ENCODE data around the gene TCF3.

- TF ChIP-seq EZH2 (IDR thresholded peaks at IDR 0.05; ENCODE audit: insufficient read depth, poor library complexity, severe bottlenecking) (no peak), EZH2phosphoT487 (IDR thresholded peaks at IDR 0.05; ENCODE audit: insufficient read depth, low read depth) (no peak)
Observed at GRCh38 chr19:1567848-1568227, 84.6 kb downstream of the TCF3 start.
